ENCODE measurements around the gene MAP4K5. TPM values are rescaled to one million over a fixed set of nuclear protein-coding genes. Genes with fewer than 3 reads are reported as not detected.

MAP4K5 gene
- total RNA-seq, 6 donors from 2014 or later = 44.5 to 131 (median 80.0) TPM

DNA sequence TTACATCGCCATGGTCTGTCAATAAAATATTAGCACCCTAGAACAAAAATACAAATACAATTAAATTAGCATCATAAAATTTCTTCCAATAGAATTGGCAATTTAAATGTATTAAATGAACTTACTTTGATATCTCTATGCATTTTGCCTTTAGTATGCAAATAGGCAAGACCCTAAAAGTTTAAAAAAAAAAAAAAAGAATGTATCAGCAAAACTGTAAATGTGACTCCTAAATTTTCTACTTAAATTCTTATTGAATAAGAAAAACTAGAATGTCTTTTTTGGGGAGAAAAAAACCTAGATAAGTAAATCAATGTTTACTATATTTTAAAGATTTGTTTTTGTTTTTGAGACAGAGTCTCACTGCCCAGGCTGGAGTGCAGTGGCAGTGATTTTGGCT, 56.2 kb downstream of the MAP4K5 start:
- H3K9me3 ChIP-seq = peaks cover 10 to 17% (median 14%) of the 10 kb centered on the region in 4 donors
- H3K4me3 ChIP-seq = no peak overlapping the region
- no peaks in the 10 kb centered on the region for H3K27me3 ChIP-seq
- peaks cover 20 to 49% (median 33%) of the 10 kb centered on the region in 4 donors for H3K36me3 ChIP-seq
- TF ChIP-seq POLR2A (IDR thresholded peaks at IDR 0.05) = no peak
- TF ChIP-seq, protein P1, sequence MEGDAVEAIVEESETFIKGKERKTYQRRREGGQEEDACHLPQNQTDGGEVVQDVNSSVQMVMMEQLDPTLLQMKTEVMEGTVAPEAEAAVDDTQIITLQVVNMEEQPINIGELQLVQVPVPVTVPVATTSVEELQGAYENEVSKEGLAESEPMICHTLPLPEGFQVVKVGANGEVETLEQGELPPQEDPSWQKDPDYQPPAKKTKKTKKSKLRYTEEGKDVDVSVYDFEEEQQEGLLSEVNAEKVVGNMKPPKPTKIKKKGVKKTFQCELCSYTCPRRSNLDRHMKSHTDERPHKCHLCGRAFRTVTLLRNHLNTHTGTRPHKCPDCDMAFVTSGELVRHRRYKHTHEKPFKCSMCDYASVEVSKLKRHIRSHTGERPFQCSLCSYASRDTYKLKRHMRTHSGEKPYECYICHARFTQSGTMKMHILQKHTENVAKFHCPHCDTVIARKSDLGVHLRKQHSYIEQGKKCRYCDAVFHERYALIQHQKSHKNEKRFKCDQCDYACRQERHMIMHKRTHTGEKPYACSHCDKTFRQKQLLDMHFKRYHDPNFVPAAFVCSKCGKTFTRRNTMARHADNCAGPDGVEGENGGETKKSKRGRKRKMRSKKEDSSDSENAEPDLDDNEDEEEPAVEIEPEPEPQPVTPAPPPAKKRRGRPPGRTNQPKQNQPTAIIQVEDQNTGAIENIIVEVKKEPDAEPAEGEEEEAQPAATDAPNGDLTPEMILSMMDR (IDR thresholded peaks at IDR 0.05) = no peak
- TF ChIP-seq EP300 (IDR thresholded peaks at IDR 0.05) = no peak
- no peak for TF ChIP-seq POLR2AphosphoS5 (IDR thresholded peaks at IDR 0.05)
- DNase-seq (no peak), ATAC-seq (ENCODE audit: low FRiP score in 2 of 2) (no peak)
- no peak overlapping the region for H3K27ac ChIP-seq
- 97% methylated on average over 1 of the region's 1 CpG for whole genome bisulfite sequencing, 2 donors
- H3K4me1 ChIP-seq = no peaks in the 10 kb centered on the region

DNA sequence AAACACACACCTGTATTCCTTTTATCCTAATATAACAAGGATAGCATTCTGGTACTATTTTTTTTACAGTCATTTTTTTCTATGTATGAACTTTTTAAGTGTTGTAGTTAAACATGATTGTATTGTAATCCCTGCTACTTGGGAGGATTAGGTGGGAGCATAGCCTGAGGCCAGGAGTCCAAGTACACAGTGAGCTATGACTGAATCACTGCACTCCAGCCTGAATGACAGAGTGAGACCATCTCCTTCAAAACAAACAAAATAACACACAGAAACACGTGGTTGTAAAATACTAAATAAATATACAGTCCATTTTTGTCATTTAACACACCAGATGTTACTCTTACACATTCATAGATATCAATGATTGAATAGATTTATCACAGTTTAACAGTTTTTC, 56.9 kb downstream of the MAP4K5 start:
- no peaks in the 10 kb centered on the region for H3K27me3 ChIP-seq
- 29 to 41% methylated on average over 1 of the region's 1 CpG for WGBS, 2 donors
- no peak overlapping the region for H3K27ac ChIP-seq
- no peak for TF ChIP-seq POLR2A (IDR thresholded peaks at IDR 0.05)
- TF ChIP-seq, protein P1 (IDR thresholded peaks at IDR 0.05) = no peak
- TF ChIP-seq POLR2AphosphoS5 (IDR thresholded peaks at IDR 0.05) = no peak
- TF ChIP-seq EP300 (IDR thresholded peaks at IDR 0.05) = no peak
- DNase-seq = no peak
- H3K36me3 ChIP-seq = peaks cover 23 to 51% (median 34%) of the 10 kb centered on the region in 4 donors
- ATAC-seq (ENCODE audit: low FRiP score in 2 of 2) = no peak
- no peak overlapping the region for H3K4me3 ChIP-seq
- H3K4me1 ChIP-seq = no peaks in the 10 kb centered on the region
- H3K9me3 ChIP-seq = peaks cover 10 to 19% (median 17%) of the 10 kb centered on the region in 4 donors

DNA sequence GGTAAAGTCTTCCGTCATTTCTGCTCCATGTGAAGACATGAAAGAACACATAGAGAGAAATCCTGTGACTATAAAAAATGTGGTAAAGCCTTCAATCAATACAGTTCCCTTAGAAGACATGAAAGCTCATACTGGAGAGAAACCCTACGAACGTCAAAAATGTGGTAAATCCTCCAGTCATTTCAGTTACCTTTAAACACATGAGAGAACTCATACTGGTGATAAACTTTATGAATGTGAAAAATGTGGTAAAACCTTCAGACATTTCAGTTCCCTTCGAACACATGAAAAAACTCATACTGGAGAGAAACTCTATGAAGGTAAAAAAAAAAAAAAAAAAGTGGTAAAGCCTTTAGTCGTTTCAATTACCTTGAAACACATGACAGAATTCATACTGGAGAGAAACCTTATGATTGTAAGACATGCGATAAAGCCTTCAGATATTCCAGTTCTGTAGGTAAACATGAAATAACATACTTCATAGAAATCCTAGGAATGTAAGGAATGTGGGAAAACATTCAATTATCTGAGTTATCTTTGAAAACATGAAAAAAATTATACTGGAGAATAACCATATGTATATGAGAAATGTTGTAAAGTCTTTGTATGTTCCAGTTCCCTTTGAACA, 60.4 kb downstream of the MAP4K5 start:
- WGBS, 2 donors = 80 to 81% methylated on average over 6 of the region's 6 CpGs
- no peak overlapping the region for H3K4me3 ChIP-seq
- TF ChIP-seq EP300 (IDR thresholded peaks at IDR 0.05) = no peak
- no peak for TF ChIP-seq POLR2AphosphoS5 (IDR thresholded peaks at IDR 0.05)
- TF ChIP-seq, protein P1 (IDR thresholded peaks at IDR 0.05) = no peak
- no peak for TF ChIP-seq POLR2A (IDR thresholded peaks at IDR 0.05)
- H3K4me1 ChIP-seq = peaks cover 0 to 6% (median 4%) of the 10 kb centered on the region in 4 donors
- DNase-seq (no peak), ATAC-seq (ENCODE audit: low FRiP score in 2 of 2) (no peak)
- no peak overlapping the region for H3K27ac ChIP-seq
- peaks cover 23 to 63% (median 41%) of the 10 kb centered on the region in 4 donors for H3K36me3 ChIP-seq
- H3K27me3 ChIP-seq = no peaks in the 10 kb centered on the region
- H3K9me3 ChIP-seq = peaks cover 10 to 19% (median 17%) of the 10 kb centered on the region in 4 donors

DNA sequence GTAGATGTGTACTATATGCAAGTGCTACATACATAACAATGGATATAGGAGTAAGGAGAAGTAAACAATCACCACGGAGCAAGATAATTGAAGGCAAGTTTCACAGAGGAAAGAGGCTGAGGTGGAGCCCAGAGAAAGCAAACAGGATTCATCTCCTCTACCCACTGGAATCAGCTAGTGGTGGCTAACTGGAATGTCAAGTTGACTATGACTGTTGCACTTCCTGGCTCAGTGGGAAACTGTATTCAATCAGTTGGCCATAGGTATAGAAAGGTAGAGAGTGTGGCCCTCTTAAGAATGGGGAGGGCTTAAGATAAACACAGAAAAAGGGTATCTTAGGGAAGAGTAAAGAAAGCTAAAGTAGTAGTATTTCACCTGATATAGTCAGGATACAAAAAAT, 62.4 kb downstream of the MAP4K5 start:
- H3K9me3 ChIP-seq = peaks cover 10 to 19% (median 17%) of the 10 kb centered on the region in 4 donors
- TF ChIP-seq POLR2AphosphoS5 (IDR thresholded peaks at IDR 0.05) (no peak), EP300 (IDR thresholded peaks at IDR 0.05) (no peak), POLR2A (IDR thresholded peaks at IDR 0.05) (no peak)
- TF ChIP-seq, protein P1 (IDR thresholded peaks at IDR 0.05) = no peak
- 42 to 58% methylated on average over 1 of the region's 1 CpG for WGBS, 2 donors
- H3K27ac ChIP-seq = peak overlapping the region in 1 of 4 donors; percentile 40
- ATAC-seq (ENCODE audit: low FRiP score in 2 of 2) = no peak
- H3K27me3 ChIP-seq = no peaks in the 10 kb centered on the region
- H3K4me1 ChIP-seq = peaks cover 0 to 6% (median 4%) of the 10 kb centered on the region in 4 donors
- H3K4me3 ChIP-seq = no peak overlapping the region
- peaks cover 21 to 68% (median 38%) of the 10 kb centered on the region in 4 donors for H3K36me3 ChIP-seq
- DNase-seq = no peak

DNA sequence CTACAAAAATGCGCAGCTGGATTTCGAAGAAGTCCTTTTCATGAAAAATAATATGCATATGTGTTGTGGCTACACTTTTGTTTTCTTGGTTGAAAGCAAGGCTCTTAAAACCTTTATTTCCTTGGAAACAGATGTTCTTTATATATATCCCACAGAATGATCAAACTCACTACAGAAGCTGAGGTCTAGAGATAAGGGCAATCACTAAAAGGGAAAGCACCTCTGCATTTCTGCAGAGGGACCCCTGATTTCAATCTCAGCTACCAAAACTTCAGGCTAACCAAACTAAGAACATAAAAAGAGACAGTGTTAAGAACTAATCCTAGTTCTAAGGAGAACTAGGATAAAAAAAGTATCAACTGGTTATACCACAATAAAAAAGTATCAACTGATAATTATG, 70.3 kb downstream of the MAP4K5 start:
- WGBS, 2 donors = 95 to 98% methylated on average over 2 of the region's 2 CpGs
- Histone ChIP-seq H3K4me3 (no peak overlapping the region), H3K27ac (no peak overlapping the region), H3K4me1 (no peaks in the 10 kb centered on the region), H3K27me3 (no peaks in the 10 kb centered on the region), H3K9me3 (no peaks in the 10 kb centered on the region), H3K36me3 (peaks cover 4 to 72% (median 15%) of the 10 kb centered on the region in 4 donors)
- no peak for ATAC-seq (ENCODE audit: low FRiP score in 2 of 2)
- no peak for TF ChIP-seq EP300 (IDR thresholded peaks at IDR 0.05)
- DNase-seq = no peak
